ENCODE measurements around the gene PSD4. TPM values are rescaled to one million over a fixed set of nuclear protein-coding genes. Genes with fewer than 3 reads are reported as not detected.

Gene PSD4
- polyA plus RNA-seq, 5 donors = 13.1 to 20.9 (median 19.2) TPM

Other genes starting within 250 kb of the PSD4 start
- under 1 TPM; 0.10 to 0.46 (median 0.42) TPM for gene IL36G, start 196.0 kb upstream of the PSD4 start, polyA plus RNA-seq (ENCODE audit: insufficient read depth in 1 of 5, insufficient read length in 5 of 5, low replicate concordance in 1 of 5)
- not detected for gene IL36A, start 168.5 kb upstream of the PSD4 start, polyA plus RNA-seq (ENCODE audit: insufficient read depth in 1 of 5, insufficient read length in 5 of 5, low replicate concordance in 1 of 5)
- not detected for gene IL36B, start 121.1 kb upstream of the PSD4 start, polyA plus RNA-seq (ENCODE audit: insufficient read depth in 1 of 5, insufficient read length in 5 of 5, low replicate concordance in 1 of 5)
- under 1 TPM in 2 of 5 donors, not detected in 3; 0.04 to 0.15 TPM for gene IL36RN, start 114.8 kb upstream of the PSD4 start, polyA plus RNA-seq (ENCODE audit: insufficient read depth in 1 of 5, insufficient read length in 5 of 5, low replicate concordance in 1 of 5)
- not detected for gene IL1F10, start 106.0 kb upstream of the PSD4 start, polyA plus RNA-seq (ENCODE audit: insufficient read depth in 1 of 5, insufficient read length in 5 of 5, low replicate concordance in 1 of 5)
- 1 to 10 TPM in 3 of 5 donors, under 1 TPM in 2; 0.21 to 1.5 (median 1.2) TPM for gene IL1RN, start 46.4 kb upstream of the PSD4 start, polyA plus RNA-seq (ENCODE audit: insufficient read depth in 1 of 5, insufficient read length in 5 of 5, low replicate concordance in 1 of 5)
- 10 to 100 TPM in 1 of 5 donors, 1 to 10 TPM in 4; 2.0 to 14.5 (median 4.4) TPM for gene PAX8, start 105.0 kb downstream of the PSD4 start, polyA plus RNA-seq (ENCODE audit: insufficient read depth in 1 of 5, insufficient read length in 5 of 5, low replicate concordance in 1 of 5)

All from right lung (tissue), 5 donors.